NOMO-1 treated with dmso at 0.1 percent for 144 hours (cell line): ENCODE data around the gene USP31.

ENCODE experiments used
- DNase-seq: peaks from one replicate; lab custom pipeline; 2025; ENCODE audit not compliant: unreplicated experiment; lab: John Stamatoyannopoulos, UW

USP31 gene

DNA sequence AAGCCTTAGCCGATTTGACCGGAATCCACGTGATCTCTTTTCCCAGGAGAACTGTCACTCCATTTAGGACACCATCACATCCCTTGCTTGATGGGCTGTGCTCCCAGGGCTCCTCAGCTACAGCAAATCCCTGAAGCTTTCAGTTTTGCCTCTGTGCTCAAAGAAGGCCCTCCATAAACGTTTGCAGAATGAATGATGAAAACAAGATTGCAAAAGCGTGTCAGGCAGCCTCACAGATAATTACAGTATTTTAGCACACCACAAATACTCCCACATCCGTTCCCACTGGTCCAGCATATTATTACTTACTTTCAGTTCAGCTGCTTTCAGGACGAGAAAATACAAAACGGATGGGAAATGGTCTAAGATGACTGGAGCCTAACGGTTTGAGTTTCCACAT lies 84.6 kb downstream of the USP31 start:
- peak; percentile 89 for DNase-seq

DNA sequence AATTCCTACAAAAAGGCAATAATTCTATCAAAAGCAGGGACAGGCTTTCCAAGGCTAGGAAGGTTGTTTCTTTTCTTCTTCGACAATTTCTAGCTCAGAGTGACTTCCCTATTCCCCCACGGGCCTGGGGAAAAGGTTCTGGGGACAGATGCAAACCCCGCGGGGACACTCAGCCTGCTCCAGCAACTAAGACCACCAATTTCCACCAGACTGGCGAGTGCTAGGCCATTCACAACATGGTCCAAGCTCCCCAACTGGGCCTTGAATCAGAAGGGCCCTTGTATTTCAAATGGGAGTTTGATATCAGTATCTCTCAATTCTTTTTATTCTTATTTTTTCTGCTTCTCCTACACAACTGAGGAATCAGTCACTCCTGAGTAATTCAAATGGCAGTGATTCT lies 86.7 kb downstream of the USP31 start:
- no peak for DNase-seq

GRCh38 chr16:23061669-23062068 lies 87.6 kb downstream of the USP31 start:
- no peak for DNase-seq

DNA sequence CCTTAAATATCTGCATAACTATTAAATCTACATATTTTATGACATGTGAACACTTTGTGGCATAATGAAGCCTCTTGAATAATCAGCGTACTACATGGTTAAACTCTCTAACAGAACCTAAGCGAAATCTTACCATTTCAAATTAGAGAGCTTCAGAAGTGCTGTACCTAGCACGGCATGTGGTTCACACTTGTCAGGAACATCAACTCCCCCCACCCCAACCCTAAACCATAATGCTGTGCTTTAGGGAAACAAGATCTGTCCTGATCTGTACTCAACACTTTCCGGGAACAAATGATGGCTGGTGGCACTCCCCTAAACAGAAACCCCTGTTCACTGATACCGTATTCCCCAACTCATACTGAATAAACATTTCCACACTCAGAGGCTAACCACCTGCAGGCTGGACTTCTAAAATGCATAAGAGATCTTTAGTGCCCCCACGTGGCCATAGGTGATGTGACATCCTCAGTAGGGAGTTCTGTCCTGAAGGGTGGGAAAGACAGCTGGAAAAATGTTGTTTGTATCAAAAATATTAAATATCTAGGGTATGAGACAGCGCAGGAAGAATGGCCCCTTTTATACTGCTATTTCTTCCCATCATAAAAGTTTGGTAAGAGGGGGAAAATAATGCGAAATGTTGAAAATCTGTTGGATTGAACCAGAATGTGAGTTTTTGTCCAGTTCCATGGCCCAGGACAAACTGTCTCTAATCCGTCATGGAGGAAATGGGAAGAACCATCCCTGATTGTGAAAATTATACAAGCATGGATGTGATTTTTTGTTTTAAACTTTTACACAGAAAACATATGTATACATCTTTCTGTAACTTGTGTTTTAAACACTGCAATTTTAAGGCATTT lies 88.6 kb downstream of the USP31 start:
- DNase-seq, result peak; percentile 23

DNA sequence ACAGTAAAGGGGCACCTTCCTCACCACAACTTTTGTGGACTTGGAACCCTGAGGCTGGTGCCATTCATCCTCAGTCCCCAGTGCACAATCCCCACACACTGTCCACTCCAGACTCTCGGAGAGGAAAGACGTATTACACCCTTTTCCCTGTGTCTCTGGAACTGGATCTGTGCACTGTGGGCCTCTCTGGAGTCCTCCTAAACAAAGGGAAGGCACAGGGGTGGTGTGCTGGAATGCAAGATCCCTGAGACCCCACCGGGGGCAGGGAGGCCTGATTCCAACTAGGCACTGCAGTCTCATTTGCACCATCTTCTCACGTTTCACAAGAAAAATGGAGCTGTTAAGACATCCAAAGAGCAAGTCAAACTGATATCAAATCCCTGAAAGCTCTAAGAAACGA lies 89.8 kb downstream of the USP31 start:
- DNase-seq, result no peak

- no peak for DNase-seq
These were observed 90.7 kb downstream of the USP31 start for GRCh38 chr16:23058576-23058975.

GRCh38 chr16:23057013-23057596 lies 92.1 kb downstream of the USP31 start:
- no peak for DNase-seq

DNA sequence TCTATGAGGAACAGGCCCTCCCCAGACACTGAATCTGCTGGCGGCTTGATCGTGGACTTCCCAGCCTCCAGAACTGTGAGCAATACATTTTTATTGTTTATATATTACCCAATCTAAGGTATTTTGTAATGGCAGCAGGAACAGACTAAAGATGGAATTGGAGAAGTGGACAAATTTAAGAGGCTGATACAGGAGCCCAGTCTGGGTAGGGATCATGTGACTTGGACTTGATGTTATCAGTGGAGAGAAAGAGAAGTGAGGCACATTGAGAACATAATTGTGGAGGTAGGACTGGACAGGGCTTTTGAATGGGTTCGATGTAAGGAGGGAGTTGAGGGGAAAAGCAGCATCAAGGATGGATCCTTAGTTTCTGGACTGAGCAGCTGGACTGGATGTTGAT lies 93.8 kb downstream of the USP31 start:
- DNase-seq, result peak; percentile 12

GRCh38 chr16:23052908-23053580 lies 96.2 kb downstream of the USP31 start:
- no peak for DNase-seq

DNA sequence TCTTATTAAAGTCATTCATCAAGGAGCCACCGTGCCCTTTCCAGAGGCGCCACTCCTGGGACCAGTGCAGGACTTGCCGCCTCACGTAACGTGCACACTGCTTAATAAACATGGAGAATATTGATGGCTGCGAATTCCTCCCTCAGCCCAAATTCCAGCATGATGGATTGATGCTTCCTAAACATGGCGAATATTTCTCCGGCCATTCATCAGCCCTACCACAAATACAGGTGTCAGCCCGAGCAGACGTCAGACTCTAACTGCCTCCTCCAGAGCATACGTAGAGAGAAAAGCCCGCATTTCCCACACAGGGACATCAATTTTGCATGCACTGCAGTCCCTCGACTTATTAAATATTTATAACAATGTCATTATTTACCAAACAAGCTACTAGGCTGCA lies 97.0 kb downstream of the USP31 start:
- DNase-seq, result no peak

DNA sequence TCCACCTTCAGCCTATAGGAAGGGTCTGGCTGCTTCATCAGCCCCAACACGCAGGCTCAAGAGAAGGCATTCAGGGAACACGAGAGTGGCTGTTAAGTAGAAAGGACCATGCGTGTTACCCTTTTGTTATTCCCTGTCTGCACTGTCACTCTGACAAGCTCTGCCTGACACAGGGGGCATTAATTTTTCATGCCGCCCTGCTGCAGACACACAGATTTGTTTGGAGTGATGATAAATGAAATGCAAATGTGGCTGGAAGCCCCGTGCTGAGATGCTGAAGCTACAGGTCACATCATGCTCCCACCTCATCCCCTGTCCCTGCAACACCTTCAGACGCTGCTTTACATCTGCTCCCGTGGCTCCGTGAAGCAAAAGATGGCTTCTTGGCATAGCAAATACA lies 97.7 kb downstream of the USP31 start:
- DNase-seq, result no peak

GRCh38 chr16:23048164-23048563 lies 101.1 kb downstream of the USP31 start:
- DNase-seq, result no peak

GRCh38 chr16:23045025-23045424 lies 104.2 kb downstream of the USP31 start:
- DNase-seq, result no peak

GRCh38 chr16:23040246-23040645 lies 109.0 kb downstream of the USP31 start:
- no peak for DNase-seq

- DNase-seq, result no peak
These were observed 110.1 kb downstream of the USP31 start for GRCh38 chr16:23039118-23039517.

- DNase-seq, result no peak
These were observed 114.0 kb downstream of the USP31 start for GRCh38 chr16:23035240-23035639.

- DNase-seq, result no peak
These were observed 117.6 kb downstream of the USP31 start for GRCh38 chr16:23031508-23032098.

DNA sequence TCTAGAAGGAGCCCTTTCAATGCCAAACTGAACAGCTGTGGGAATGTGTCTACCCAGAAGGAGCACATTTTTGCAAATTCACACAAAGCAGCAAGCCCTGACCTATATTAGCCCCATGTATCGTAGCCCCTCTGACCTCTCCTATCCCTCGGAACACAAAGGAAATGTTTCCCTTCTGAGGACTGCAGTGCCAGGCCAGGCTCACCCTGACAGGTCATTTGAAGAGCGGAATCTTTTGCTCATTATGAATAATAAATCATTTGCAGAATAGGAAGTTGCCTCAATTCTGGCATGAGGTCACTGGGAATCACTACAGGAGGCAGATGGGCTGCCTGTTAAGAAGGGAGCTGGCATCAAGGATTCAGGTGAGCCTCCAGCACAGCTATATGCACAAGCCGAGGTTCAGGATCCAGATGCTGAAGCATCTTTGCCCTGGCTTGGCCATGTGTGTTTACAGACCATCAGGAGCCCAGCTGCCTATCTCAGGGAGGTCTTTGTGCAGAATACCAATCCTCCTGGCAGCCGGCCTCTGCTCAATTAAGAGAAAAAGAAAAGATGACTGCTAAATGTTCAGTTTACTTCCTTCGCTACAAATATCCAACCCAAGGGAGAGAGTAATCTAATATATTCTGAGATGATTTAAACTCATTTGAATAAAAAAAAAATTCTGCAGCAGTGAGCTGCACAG lies 119.4 kb downstream of the USP31 start:
- no peak for DNase-seq

DNA sequence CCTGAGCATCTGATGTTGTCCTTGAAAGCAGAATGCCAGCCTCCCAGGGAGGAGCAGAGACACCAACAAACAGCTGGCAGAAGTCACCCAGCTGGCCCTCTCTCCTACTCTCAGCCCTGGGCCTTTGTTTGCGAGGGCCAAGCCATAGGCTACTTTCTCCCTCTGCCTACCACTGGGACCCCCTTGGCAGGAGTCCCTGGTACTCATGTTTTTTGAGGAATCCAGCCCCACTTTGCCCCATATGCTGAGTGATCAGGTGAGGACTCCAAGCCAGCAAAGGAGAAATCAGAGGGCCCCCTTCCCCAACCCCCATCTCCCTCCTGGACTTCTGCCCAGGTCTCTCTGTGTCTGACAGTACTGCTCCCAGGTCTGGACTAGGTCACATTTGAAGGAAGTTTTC lies 121.9 kb downstream of the USP31 start:
- DNase-seq, result no peak

GRCh38 chr16:23026784-23027362 lies 122.4 kb downstream of the USP31 start:
- no peak for DNase-seq
